Measurements from ENCODE around the gene CD300LG. TPM values are rescaled to one million over a fixed set of nuclear protein-coding genes. Genes with fewer than 3 reads are reported as not detected.
"Not testable (repeated sequence)": the region's sequence is repeated elsewhere in the genome, so short reads cannot be mapped to it uniquely, and the experiment has no call there.

Gene CD300LG
- total RNA-seq, 4 donors from 2014 or later, result 4.0 to 12.9 (median 8.1) TPM

DNA sequence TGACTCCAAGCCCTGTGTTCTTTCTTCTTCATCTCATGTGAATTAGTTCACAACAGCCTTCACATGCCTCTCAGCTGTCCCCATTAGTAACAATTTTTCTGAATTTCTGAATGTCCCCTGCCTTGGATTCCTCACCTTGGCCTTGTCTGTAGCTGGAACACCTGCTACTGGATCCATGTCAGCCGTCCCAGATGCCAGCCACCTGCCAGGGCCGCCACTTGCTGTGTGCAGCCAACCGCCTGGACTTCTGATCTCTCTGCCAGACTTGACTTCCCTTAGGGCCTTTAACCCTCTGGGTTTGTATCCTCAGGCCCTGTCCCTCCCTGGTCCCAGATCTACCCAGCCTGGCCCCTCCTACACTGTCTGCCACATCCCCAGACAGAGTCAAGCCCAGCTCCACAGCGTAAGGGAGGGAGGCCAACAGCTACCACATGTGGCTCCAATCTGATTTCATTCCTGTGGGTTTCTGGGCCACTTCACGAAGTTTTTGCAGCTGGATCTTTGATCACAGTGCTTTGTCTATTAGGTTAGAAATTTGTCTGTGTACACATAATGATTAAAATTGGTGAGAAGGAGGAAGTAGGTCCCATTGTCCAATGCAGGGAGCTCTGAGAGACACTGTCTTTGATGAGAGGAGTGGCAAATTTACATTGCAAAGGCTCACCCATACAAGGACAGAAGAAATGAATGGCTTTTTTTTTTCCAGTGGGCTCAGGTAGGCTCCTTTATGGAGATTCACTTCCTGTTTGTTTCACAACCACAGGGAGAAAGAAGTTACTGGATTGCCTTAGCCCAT, 45.1 kb downstream of the CD300LG start:
- 76 to 88% methylated on average over 5 of the region's 5 CpGs for WGBS, 2 donors
- Histone ChIP-seq H3K27me3 (no peaks in the 10 kb centered on the region), H3K36me3 (peaks cover 0 to 4% (median 0%) of the 10 kb centered on the region in 3 donors), H3K27ac (no peak overlapping the region), H3K9me3 (no peaks in the 10 kb centered on the region), H3K4me1 (no peaks in the 10 kb centered on the region), H3K4me3 (no peak overlapping the region)
- no peak for DNase-seq (ENCODE audit: low spot score in 2 of 2)
- no peak for TF ChIP-seq EP300 (IDR thresholded peaks at IDR 0.05)
- no peak for TF ChIP-seq POLR2A (IDR thresholded peaks at IDR 0.05)
- TF ChIP-seq, protein P1, sequence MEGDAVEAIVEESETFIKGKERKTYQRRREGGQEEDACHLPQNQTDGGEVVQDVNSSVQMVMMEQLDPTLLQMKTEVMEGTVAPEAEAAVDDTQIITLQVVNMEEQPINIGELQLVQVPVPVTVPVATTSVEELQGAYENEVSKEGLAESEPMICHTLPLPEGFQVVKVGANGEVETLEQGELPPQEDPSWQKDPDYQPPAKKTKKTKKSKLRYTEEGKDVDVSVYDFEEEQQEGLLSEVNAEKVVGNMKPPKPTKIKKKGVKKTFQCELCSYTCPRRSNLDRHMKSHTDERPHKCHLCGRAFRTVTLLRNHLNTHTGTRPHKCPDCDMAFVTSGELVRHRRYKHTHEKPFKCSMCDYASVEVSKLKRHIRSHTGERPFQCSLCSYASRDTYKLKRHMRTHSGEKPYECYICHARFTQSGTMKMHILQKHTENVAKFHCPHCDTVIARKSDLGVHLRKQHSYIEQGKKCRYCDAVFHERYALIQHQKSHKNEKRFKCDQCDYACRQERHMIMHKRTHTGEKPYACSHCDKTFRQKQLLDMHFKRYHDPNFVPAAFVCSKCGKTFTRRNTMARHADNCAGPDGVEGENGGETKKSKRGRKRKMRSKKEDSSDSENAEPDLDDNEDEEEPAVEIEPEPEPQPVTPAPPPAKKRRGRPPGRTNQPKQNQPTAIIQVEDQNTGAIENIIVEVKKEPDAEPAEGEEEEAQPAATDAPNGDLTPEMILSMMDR (IDR thresholded peaks at IDR 0.05), result no peak

GRCh38 chr17:43892647-43892952, 45.6 kb downstream of the CD300LG start:
- no peaks in the 10 kb centered on the region for H3K9me3 ChIP-seq
- 25 to 27% methylated on average over 4 of the region's 4 CpGs for WGBS, 2 donors
- TF ChIP-seq POLR2A (IDR thresholded peaks at IDR 0.05), result no peak
- TF ChIP-seq, protein P1 (IDR thresholded peaks at IDR 0.05), result no peak
- TF ChIP-seq EP300 (IDR thresholded peaks at IDR 0.05), result no peak

GRCh38 chr17:43894494-43894893, 47.5 kb downstream of the CD300LG start:
- not testable (repeated sequence) for H3K4me3 ChIP-seq; H3K27me3 ChIP-seq; H3K9me3 ChIP-seq; H3K4me1 ChIP-seq; H3K27ac ChIP-seq; DNase-seq (ENCODE audit: low spot score in 2 of 2); H3K36me3 ChIP-seq
- WGBS, 2 donors, result 80 to 94% methylated on average over 4 of the region's 4 CpGs

More at GRCh38 chr17:43892647-43892952, 45.6 kb downstream of the CD300LG start:
- H3K27me3 ChIP-seq, result no peaks in the 10 kb centered on the region
- peaks cover 0 to 4% (median 0%) of the 10 kb centered on the region in 3 donors for H3K36me3 ChIP-seq
- H3K4me1 ChIP-seq, result no peaks in the 10 kb centered on the region
- no peak for DNase-seq (ENCODE audit: low spot score in 2 of 2)
- no peak overlapping the region for H3K4me3 ChIP-seq
- no peak overlapping the region for H3K27ac ChIP-seq

DNA sequence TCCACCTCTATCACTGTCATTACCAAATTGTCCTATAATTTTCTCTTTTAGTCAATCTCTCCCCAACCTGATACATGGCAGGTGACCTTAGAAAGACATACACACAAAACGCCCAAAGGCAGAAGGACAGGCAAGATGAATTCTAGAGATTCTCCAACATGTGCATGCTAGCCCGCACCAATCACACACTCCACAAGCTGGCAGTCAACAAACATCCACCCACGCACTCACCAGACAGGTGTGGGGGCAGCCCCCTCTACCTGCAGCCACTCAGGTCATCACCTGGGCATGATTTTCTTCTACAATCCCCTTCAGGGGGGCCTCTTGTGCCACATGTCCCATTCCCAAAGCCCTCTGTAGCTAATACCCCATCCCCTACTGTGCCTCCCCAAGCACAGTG, 50.9 kb downstream of the CD300LG start:
- no peak for TF ChIP-seq POLR2A (IDR thresholded peaks at IDR 0.05)
- TF ChIP-seq, protein P1 (IDR thresholded peaks at IDR 0.05), result no peak
- TF ChIP-seq EP300 (IDR thresholded peaks at IDR 0.05), result no peak
- Histone ChIP-seq H3K4me3 (no peak overlapping the region), H3K36me3 (peaks cover 0 to 4% (median 0%) of the 10 kb centered on the region in 3 donors), H3K4me1 (peaks cover 0 to 17% (median 6%) of the 10 kb centered on the region in 4 donors), H3K27me3 (no peaks in the 10 kb centered on the region), H3K27ac (no peak overlapping the region), H3K9me3 (no peaks in the 10 kb centered on the region)
- no peak for DNase-seq (ENCODE audit: low spot score in 2 of 2)
- WGBS, 2 donors, result 87 to 89% methylated on average over 3 of the region's 3 CpGs

GRCh38 chr17:43898446-43898845, 51.5 kb downstream of the CD300LG start:
- WGBS, 2 donors, result 50% methylated on average over 1 of the region's 1 CpG; no CpG with 5 or more reads in 1 of the 2 donors
- Histone ChIP-seq H3K4me3 (no peak overlapping the region), H3K9me3 (no peaks in the 10 kb centered on the region), H3K27ac (no peak overlapping the region), H3K4me1 (peaks cover 0 to 17% (median 6%) of the 10 kb centered on the region in 4 donors), H3K36me3 (peaks cover 0 to 3% (median 0%) of the 10 kb centered on the region in 3 donors), H3K27me3 (peaks cover 0 to 2% of the 10 kb centered on the region in 2 donors)
- TF ChIP-seq POLR2A (IDR thresholded peaks at IDR 0.05), result no peak
- no peak for TF ChIP-seq EP300 (IDR thresholded peaks at IDR 0.05)
- TF ChIP-seq, protein P1 (IDR thresholded peaks at IDR 0.05), result no peak
- DNase-seq (ENCODE audit: low spot score in 2 of 2), result no peak
